ENCODE results near the gene CLN6. TPM values are rescaled to one million over a fixed set of nuclear protein-coding genes. Genes with fewer than 3 reads are reported as not detected.

Gene CLN6
- total RNA-seq, 3 donors from 2014 or later (not counting 1 experiment from before 2014, with no cell fraction given): 14.9 to 19.0 (median 15.5) TPM

DNA sequence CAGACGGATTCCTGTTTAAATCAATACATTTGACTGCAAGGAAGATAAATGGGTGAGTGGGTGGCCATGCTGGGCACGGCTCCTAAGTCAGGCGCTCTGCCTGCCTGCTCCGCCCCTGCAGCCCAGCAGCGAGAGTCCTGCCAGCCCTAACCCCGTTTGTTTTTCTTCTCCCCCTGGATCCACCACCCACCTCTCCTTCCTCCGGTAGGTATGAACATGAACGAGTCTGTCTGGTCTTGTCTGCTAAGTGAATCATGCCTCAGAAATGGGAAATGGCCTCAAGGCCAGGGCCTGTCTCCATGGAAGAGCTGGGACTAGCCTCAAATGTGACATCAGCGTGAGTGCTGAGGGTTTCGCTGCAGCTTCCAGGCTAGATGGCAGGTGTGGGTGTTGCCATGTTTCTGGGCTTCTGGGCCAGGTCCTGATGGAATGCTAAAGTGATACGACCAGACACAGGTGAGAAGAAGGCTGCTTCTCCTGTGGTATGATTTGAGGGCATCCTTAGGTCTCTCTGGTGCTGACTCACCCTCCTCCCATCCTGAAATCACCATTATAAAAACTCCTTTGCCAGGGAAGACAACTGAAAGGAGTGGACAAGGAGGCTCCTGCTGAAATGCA, 42.4 kb upstream of the CLN6 start:
- Mint-ChIP-seq H3K4me3 (no peak overlapping the region), H3K27ac (no peak overlapping the region), H3K9me3 (no peaks in the 10 kb centered on the region), H3K36me3 (no peaks in the 10 kb centered on the region), H3K4me1 (peaks cover 5 to 6% of the 10 kb centered on the region in 2 donors), H3K27me3 (ENCODE audit: low read depth in 2 of 2) (peaks cover 13 to 16% of the 10 kb centered on the region in 2 donors)
- Histone ChIP-seq H3K27me3 (ENCODE audit: control insufficient read depth, insufficient read depth, low read length) (peaks cover 10% of the 10 kb centered on the region), H3K4me1 (ENCODE audit: control insufficient read depth, insufficient read depth, low read length) (peaks cover 5% of the 10 kb centered on the region), H3K4me3 (ENCODE audit: low read length) (no peak overlapping the region), H3K36me3 (ENCODE audit: control insufficient read depth, insufficient read depth, low read length) (no peaks in the 10 kb centered on the region), H3K9me3 (ENCODE audit: control insufficient read depth, insufficient read depth, low read length) (no peaks in the 10 kb centered on the region), H3K27ac (ENCODE audit: low read length) (no peak overlapping the region)
- 89% methylated on average over 11 of the region's 11 CpGs for WGBS (ENCODE audit: insufficient coverage)
- ATAC-seq: no peak
- TF ChIP-seq, protein P1, sequence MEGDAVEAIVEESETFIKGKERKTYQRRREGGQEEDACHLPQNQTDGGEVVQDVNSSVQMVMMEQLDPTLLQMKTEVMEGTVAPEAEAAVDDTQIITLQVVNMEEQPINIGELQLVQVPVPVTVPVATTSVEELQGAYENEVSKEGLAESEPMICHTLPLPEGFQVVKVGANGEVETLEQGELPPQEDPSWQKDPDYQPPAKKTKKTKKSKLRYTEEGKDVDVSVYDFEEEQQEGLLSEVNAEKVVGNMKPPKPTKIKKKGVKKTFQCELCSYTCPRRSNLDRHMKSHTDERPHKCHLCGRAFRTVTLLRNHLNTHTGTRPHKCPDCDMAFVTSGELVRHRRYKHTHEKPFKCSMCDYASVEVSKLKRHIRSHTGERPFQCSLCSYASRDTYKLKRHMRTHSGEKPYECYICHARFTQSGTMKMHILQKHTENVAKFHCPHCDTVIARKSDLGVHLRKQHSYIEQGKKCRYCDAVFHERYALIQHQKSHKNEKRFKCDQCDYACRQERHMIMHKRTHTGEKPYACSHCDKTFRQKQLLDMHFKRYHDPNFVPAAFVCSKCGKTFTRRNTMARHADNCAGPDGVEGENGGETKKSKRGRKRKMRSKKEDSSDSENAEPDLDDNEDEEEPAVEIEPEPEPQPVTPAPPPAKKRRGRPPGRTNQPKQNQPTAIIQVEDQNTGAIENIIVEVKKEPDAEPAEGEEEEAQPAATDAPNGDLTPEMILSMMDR (IDR thresholded peaks at IDR 0.05): no peak
- intact Hi-C loops (cut with micrococcal nuclease): no loop called here
- no peak for DNase-seq

DNA sequence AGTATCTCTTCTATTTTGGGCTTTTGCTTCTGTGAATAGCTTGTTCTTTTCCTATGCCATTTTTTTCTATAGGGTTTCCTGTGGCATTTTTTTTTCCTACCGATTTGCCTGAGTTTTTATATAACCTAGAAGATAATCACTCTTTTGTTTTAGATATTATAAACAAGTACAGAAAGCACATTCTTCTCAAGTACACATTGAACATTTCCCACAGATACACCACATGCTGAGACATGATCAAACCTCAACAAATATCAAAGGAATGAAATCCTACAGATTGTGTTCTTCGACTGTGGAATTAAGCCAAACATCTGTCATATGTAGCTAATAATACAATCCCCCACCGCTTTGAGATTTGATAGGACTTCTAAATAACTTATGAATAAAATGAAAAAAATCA, 38.9 kb upstream of the CLN6 start:
- H3K4me3 Mint-ChIP-seq: no peak overlapping the region
- no peak overlapping the region for H3K27ac Mint-ChIP-seq
- intact Hi-C loops (cut with micrococcal nuclease): no loop called here
- TF ChIP-seq, protein P1 (IDR thresholded peaks at IDR 0.05): no peak
- H3K4me3 ChIP-seq (ENCODE audit: low read length): no peak overlapping the region
- H3K4me1 ChIP-seq (ENCODE audit: control insufficient read depth, insufficient read depth, low read length): no peaks in the 10 kb centered on the region
- H3K36me3 Mint-ChIP-seq: no peaks in the 10 kb centered on the region
- no peaks in the 10 kb centered on the region for H3K36me3 ChIP-seq (ENCODE audit: control insufficient read depth, insufficient read depth, low read length)
- DNase-seq: no peak
- H3K27me3 Mint-ChIP-seq (ENCODE audit: low read depth in 2 of 2): peaks cover 24 to 36% of the 10 kb centered on the region in 2 donors
- no peaks in the 10 kb centered on the region for H3K9me3 ChIP-seq (ENCODE audit: control insufficient read depth, insufficient read depth, low read length)
- H3K9me3 Mint-ChIP-seq: no peaks in the 10 kb centered on the region
- ATAC-seq: no peak
- no CpG with 5 or more reads among the region's 3 CpGs for WGBS (ENCODE audit: insufficient coverage)
- peaks cover 12% of the 10 kb centered on the region for H3K27me3 ChIP-seq (ENCODE audit: control insufficient read depth, insufficient read depth, low read length)
- H3K27ac ChIP-seq (ENCODE audit: low read length): no peak overlapping the region
- H3K4me1 Mint-ChIP-seq: no peaks in the 10 kb centered on the region

DNA sequence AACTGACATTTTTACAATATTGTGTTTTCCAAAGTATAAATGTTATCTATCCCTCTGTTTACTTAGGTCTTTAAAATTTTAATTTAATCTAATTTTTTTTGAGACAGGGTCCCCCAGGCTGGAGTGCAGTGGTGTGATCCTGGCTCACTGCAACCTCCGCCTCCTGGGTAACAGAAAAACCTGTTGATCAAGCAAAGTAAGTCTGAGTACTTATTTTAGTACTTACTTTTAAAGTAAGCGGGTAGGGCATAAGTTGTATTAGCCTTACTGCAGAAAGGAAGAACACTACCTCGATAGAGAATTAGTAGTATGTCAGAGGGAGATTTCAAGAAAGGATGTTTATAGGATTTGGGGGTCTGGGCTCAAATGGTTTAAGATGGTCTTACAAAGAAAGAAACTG, 36.1 kb upstream of the CLN6 start:
- Histone ChIP-seq H3K36me3 (ENCODE audit: control insufficient read depth, insufficient read depth, low read length) (no peaks in the 10 kb centered on the region), H3K27ac (ENCODE audit: low read length) (no peak overlapping the region), H3K9me3 (ENCODE audit: control insufficient read depth, insufficient read depth, low read length) (no peaks in the 10 kb centered on the region), H3K27me3 (ENCODE audit: control insufficient read depth, insufficient read depth, low read length) (peaks cover 12% of the 10 kb centered on the region), H3K4me1 (ENCODE audit: control insufficient read depth, insufficient read depth, low read length) (no peaks in the 10 kb centered on the region), H3K4me3 (ENCODE audit: low read length) (no peak overlapping the region)
- intact Hi-C loops (cut with micrococcal nuclease): no loop called here
- H3K4me1 Mint-ChIP-seq: no peaks in the 10 kb centered on the region
- no peaks in the 10 kb centered on the region for H3K36me3 Mint-ChIP-seq
- ATAC-seq (no peak), DNase-seq (no peak)
- no peaks in the 10 kb centered on the region for H3K9me3 Mint-ChIP-seq
- WGBS (ENCODE audit: insufficient coverage): 92% methylated on average over 3 of the region's 3 CpGs
- peaks cover 33 to 36% of the 10 kb centered on the region in 2 donors for H3K27me3 Mint-ChIP-seq (ENCODE audit: low read depth in 2 of 2)
- TF ChIP-seq, protein P1 (IDR thresholded peaks at IDR 0.05): no peak
- H3K27ac Mint-ChIP-seq: no peak overlapping the region
- H3K4me3 Mint-ChIP-seq: no peak overlapping the region

DNA sequence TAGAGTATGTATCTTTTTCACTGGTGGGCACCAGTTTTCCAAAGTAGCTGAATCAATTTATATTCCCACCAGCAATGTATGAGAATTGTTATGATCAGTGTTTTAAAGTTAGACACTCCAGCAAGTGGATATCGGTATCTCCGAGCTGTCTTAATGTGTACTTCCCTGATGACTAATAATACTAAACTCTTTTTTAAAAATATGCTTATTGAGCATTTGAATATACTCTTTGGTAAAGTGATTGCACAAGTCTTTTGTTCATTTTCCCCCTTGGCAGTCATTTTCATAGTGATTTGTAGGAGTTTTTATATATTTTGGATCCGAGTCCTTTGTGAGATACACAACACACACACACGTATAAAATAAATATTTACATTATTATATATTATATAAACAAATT, 35.6 kb upstream of the CLN6 start:
- Histone ChIP-seq H3K27me3 (ENCODE audit: control insufficient read depth, insufficient read depth, low read length) (peaks cover 12% of the 10 kb centered on the region), H3K27ac (ENCODE audit: low read length) (no peak overlapping the region), H3K9me3 (ENCODE audit: control insufficient read depth, insufficient read depth, low read length) (no peaks in the 10 kb centered on the region), H3K36me3 (ENCODE audit: control insufficient read depth, insufficient read depth, low read length) (no peaks in the 10 kb centered on the region), H3K4me1 (ENCODE audit: control insufficient read depth, insufficient read depth, low read length) (no peaks in the 10 kb centered on the region), H3K4me3 (ENCODE audit: low read length) (no peak overlapping the region)
- intact Hi-C loops (cut with micrococcal nuclease): no loop called here
- Mint-ChIP-seq H3K27ac (no peak overlapping the region), H3K9me3 (no peaks in the 10 kb centered on the region), H3K36me3 (no peaks in the 10 kb centered on the region), H3K4me1 (no peaks in the 10 kb centered on the region), H3K27me3 (ENCODE audit: low read depth in 2 of 2) (peaks cover 33 to 36% of the 10 kb centered on the region in 2 donors), H3K4me3 (no peak overlapping the region)
- WGBS (ENCODE audit: insufficient coverage): no CpG with 5 or more reads among the region's 4 CpGs
- no peak for ATAC-seq
- no peak for DNase-seq
- TF ChIP-seq, protein P1 (IDR thresholded peaks at IDR 0.05): no peak

All from natural killer cell (primary cell).